Central memory CD8-positive, alpha-beta T cell (primary cell): ENCODE data around the gene LRRC18.

Experiments used
- ATAC-seq: fragments of 150-1000 bp; cut with Tn5 transposase; replicated peaks from 2 replicates; pipeline ENCODE4 v1.10.0; 2022; ENCODE audit warnings: mild to moderate bottlenecking, moderate FRiP score, moderate number of reproducible peaks; ENCODE audit not compliant: poor library complexity, severe bottlenecking; ENCODE audit errors: extremely low read depth
- DNase-seq, 2 donors: peaks; one replicate each; pipeline ENCODE4 v3.0.0; 2021; ENCODE audit warnings: low spot score in 2 of 2
- H3K27ac Mint-ChIP-seq: one replicate; pipeline ENCODE4 v1.8.0; 2022; ENCODE audit warnings: low read depth, mild to moderate bottlenecking, moderate library complexity, mixed read lengths
- H3K27me3 Mint-ChIP-seq: one replicate; pipeline ENCODE4 v1.8.0; 2022; ENCODE audit warnings: mixed read lengths
- H3K36me3 Mint-ChIP-seq: one replicate; pipeline ENCODE4 v1.8.0; 2022; ENCODE audit warnings: mild to moderate bottlenecking, moderate library complexity, mixed read lengths; ENCODE audit not compliant: insufficient read depth
- H3K4me1 Mint-ChIP-seq: one replicate; pipeline ENCODE4 v1.8.0; 2022; ENCODE audit warnings: mixed read lengths
- H3K4me3 Mint-ChIP-seq: one replicate; pipeline ENCODE4 v1.8.0; 2022; ENCODE audit warnings: mild to moderate bottlenecking, moderate library complexity, mixed read lengths
- H3K9me3 Mint-ChIP-seq: one replicate; pipeline ENCODE4 v1.8.0; 2022; ENCODE audit warnings: mixed read lengths

The LRRC18 gene

DNA sequence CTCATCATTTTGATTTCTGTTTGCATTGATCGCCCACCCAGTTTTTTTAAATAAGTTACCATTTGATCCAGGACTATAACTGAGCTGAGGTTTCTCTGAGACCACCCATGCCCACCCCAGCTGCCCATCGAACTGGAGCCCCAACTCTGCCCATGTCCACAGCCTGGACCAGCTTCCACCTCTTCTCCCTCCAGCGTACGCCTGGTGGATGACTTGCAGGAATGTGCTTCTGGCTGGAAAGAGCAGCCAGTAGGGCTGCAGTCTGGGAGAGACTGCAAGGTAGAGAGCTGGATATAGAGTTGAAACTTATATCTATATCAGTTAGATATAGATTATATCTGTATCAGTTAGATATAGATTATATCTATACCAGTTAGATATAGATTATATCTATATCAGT lies 25.8 kb upstream of the LRRC18 start:
- H3K27ac Mint-ChIP-seq = no peak overlapping the region
- no peaks in the 10 kb centered on the region for H3K27me3 Mint-ChIP-seq
- no peaks in the 10 kb centered on the region for H3K4me1 Mint-ChIP-seq
- H3K4me3 Mint-ChIP-seq = no peak overlapping the region
- ATAC-seq (no peak), DNase-seq (no peak)
- H3K36me3 Mint-ChIP-seq = peaks cover 1% of the 10 kb centered on the region
- no peaks in the 10 kb centered on the region for H3K9me3 Mint-ChIP-seq

DNA sequence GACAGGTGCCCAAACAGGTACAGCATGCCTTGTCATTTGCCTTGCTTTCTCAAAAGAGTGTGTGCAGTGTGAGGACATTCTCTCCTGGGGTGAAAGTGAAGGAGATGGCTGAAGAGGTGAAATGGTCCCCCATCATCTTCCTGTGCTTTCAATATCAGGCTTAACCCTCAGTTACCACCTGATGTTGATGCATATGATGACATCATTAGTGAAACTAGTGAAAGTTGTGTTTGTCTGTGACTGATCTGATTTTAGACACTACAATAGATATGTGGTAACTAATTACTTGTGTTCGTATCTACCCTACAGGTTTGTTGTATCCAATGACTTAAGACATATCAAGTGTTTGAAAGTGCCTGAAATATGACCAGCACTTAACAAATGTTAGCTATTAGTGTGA lies 24.4 kb upstream of the LRRC18 start:
- Mint-ChIP-seq H3K9me3 (no peaks in the 10 kb centered on the region), H3K36me3 (peaks cover 1% of the 10 kb centered on the region), H3K4me1 (no peaks in the 10 kb centered on the region), H3K27me3 (no peaks in the 10 kb centered on the region), H3K4me3 (no peak overlapping the region), H3K27ac (no peak overlapping the region)
- DNase-seq = no peak
- ATAC-seq = no peak

- DNase-seq (no peak), ATAC-seq (no peak)
- Mint-ChIP-seq H3K27ac (no peak overlapping the region), H3K9me3 (no peaks in the 10 kb centered on the region), H3K4me3 (no peak overlapping the region), H3K4me1 (peaks cover 4% of the 10 kb centered on the region), H3K27me3 (peaks cover 12% of the 10 kb centered on the region), H3K36me3 (peaks cover 1% of the 10 kb centered on the region)
These were observed 19.1 kb upstream of the LRRC18 start for GRCh38 chr10:48958598-48959190.

- no peak for DNase-seq
- Mint-ChIP-seq H3K36me3 (peaks cover 3% of the 10 kb centered on the region), H3K4me1 (peaks cover 4% of the 10 kb centered on the region), H3K27ac (no peak overlapping the region), H3K4me3 (no peak overlapping the region), H3K27me3 (peaks cover 12% of the 10 kb centered on the region), H3K9me3 (no peaks in the 10 kb centered on the region)
- ATAC-seq = no peak
These were observed 17.9 kb upstream of the LRRC18 start for GRCh38 chr10:48957361-48958151.

DNA sequence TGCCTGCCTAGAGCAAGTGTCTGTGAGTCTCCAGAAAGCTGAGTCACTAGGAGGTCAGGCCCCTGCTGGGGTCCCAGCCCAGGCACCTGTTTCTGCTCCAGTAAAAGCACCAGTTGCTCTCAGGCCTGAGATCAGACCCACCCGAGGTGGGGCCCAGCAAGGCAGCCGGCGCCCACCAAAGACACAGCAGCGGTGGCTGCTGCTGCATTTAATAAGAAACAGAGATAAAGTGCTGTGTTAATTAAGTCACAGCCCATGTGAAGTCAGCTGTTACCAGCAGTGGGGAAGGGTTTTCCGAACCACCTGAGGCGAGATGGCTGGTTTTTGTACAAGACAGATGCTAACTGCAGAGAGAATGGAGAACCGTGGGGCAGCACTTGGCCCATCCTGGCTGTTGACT lies 12.1 kb upstream of the LRRC18 start:
- DNase-seq (no peak), ATAC-seq (no peak)
- H3K36me3 Mint-ChIP-seq = peaks cover 2% of the 10 kb centered on the region
- H3K27me3 Mint-ChIP-seq = peaks cover 21% of the 10 kb centered on the region
- no peak overlapping the region for H3K27ac Mint-ChIP-seq
- no peak overlapping the region for H3K4me3 Mint-ChIP-seq
- H3K9me3 Mint-ChIP-seq = no peaks in the 10 kb centered on the region
- peaks cover 2% of the 10 kb centered on the region for H3K4me1 Mint-ChIP-seq

- Mint-ChIP-seq H3K9me3 (no peaks in the 10 kb centered on the region), H3K36me3 (peaks cover 2% of the 10 kb centered on the region), H3K4me3 (no peak overlapping the region), H3K4me1 (no peaks in the 10 kb centered on the region), H3K27me3 (peaks cover 13% of the 10 kb centered on the region), H3K27ac (no peak overlapping the region)
- ATAC-seq = peak; percentile 13
- no peak for DNase-seq
These were observed 8.9 kb upstream of the LRRC18 start for GRCh38 chr10:48948470-48949037.

GRCh38 chr10:48947690-48948469 lies 8.2 kb upstream of the LRRC18 start:
- Mint-ChIP-seq H3K4me3 (no peak overlapping the region), H3K27me3 (peaks cover 13% of the 10 kb centered on the region)

DNA sequence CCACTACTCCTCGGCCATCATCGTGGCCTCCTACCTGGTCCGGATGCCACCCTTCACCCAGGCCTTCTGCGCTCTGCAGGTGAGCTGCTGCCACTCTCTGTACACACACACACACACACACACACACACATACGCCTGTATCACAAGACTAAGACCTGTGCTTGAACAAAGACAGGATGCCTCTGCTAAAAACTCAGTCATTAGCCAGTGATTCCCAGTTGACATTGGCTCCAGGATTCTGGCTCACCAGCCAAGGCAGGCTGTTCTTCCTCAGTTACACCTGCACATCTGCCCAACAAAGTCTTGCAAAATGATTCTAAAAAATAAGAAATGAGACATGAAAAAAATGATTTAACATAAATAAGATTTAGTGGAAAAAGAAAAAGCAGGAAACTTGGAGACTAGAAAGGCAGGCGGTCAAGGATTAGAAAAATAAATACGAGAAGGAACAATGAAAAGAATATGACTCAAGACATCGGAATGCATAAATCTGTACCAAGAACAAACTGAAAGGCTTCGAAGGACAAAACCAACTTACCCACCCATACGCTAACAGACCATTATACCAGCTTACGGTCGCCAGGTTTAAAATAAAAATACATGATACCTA lies 7.4 kb upstream of the LRRC18 start:
- no peak overlapping the region for H3K27ac Mint-ChIP-seq
- no peak for ATAC-seq
- no peak overlapping the region for H3K4me3 Mint-ChIP-seq
- no peaks in the 10 kb centered on the region for H3K36me3 Mint-ChIP-seq
- peaks cover 13% of the 10 kb centered on the region for H3K27me3 Mint-ChIP-seq
- no peaks in the 10 kb centered on the region for H3K4me1 Mint-ChIP-seq
- DNase-seq = no peak
- no peaks in the 10 kb centered on the region for H3K9me3 Mint-ChIP-seq

More at GRCh38 chr10:48947690-48948469, 8.2 kb upstream of the LRRC18 start:
- no peaks in the 10 kb centered on the region for H3K9me3 Mint-ChIP-seq
- no peaks in the 10 kb centered on the region for H3K4me1 Mint-ChIP-seq
- ATAC-seq = no peak
- H3K36me3 Mint-ChIP-seq = no peaks in the 10 kb centered on the region
- DNase-seq = no peak
- H3K27ac Mint-ChIP-seq = no peak overlapping the region

GRCh38 chr10:48946332-48946731 lies 6.7 kb upstream of the LRRC18 start:
- Mint-ChIP-seq H3K9me3 (no peaks in the 10 kb centered on the region), H3K27me3 (peaks cover 10% of the 10 kb centered on the region), H3K27ac (no peak overlapping the region), H3K4me3 (no peak overlapping the region), H3K4me1 (no peaks in the 10 kb centered on the region), H3K36me3 (no peaks in the 10 kb centered on the region)
- no peak for DNase-seq
- no peak for ATAC-seq

- Mint-ChIP-seq H3K27ac (no peak overlapping the region), H3K9me3 (no peaks in the 10 kb centered on the region), H3K27me3 (peaks cover 11% of the 10 kb centered on the region), H3K4me3 (no peak overlapping the region), H3K36me3 (no peaks in the 10 kb centered on the region), H3K4me1 (no peaks in the 10 kb centered on the region)
- ATAC-seq (no peak), DNase-seq (no peak)
These were observed 5.9 kb upstream of the LRRC18 start for GRCh38 chr10:48945441-48946130.

DNA sequence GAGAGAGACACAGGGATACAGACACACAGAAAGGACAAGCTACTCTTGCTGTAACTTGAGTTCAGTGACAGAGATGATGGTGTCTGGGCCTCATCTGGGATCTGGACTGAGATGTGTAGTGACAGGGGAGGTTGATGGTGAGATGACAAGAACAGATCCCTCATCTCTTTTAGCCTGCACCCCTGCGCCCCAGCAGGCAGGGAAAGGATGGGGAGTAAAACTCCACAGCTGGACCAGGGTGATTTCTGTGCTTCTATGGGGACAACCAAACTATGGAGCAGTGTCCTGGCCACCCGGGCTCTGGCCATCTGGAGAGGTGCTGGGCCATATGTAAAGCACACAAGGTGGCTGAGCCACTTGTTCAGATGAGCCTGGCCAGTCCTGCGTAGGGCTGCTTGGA lies 4.5 kb upstream of the LRRC18 start:
- no peaks in the 10 kb centered on the region for H3K9me3 Mint-ChIP-seq
- DNase-seq (no peak), ATAC-seq (no peak)
- no peak overlapping the region for H3K4me3 Mint-ChIP-seq
- peaks cover 20% of the 10 kb centered on the region for H3K27me3 Mint-ChIP-seq
- no peaks in the 10 kb centered on the region for H3K4me1 Mint-ChIP-seq
- H3K36me3 Mint-ChIP-seq = no peaks in the 10 kb centered on the region
- no peak overlapping the region for H3K27ac Mint-ChIP-seq

DNA sequence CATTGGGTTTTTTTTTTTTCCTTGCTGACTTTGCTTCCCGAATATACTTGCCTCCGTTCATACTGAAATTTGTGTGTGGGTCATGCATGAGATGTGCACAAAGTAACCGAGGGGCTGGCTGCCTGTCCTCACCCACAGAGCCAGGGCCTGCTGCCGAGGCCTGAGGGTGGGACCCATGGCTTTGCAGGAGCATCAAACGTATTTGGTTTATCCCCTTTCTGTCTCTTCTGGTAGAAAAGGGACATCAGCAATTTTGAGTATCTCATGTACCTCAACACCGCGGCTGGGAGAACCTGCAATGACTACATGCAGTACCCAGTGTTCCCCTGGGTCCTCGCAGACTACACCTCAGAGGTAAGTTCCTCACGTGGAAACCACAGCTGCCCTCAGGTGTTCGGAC lies 3.5 kb upstream of the LRRC18 start:
- Mint-ChIP-seq H3K9me3 (no peaks in the 10 kb centered on the region), H3K4me3 (no peak overlapping the region), H3K27me3 (peaks cover 20% of the 10 kb centered on the region), H3K4me1 (no peaks in the 10 kb centered on the region), H3K36me3 (no peaks in the 10 kb centered on the region), H3K27ac (no peak overlapping the region)
- no peak for DNase-seq
- ATAC-seq = no peak
